GM19240 (cell line): ENCODE measurements around the gene TRAPPC12.
"Not testable (repeated sequence)": the region's sequence is repeated elsewhere in the genome, so short reads cannot be mapped to it uniquely, and the experiment has no call there.

ENCODE experiments used
- DNase-seq: peaks from one replicate; pipeline ENCODE4 v3.0.0; 2011; ENCODE audit warnings: low spot score; ENCODE audit not compliant: insufficient read length

Gene TRAPPC12

GRCh38 chr2:3430740-3431490, 51.4 kb downstream of the TRAPPC12 start:
- no peak for DNase-seq

- no peak for DNase-seq
These were observed 52.6 kb downstream of the TRAPPC12 start for GRCh38 chr2:3432067-3432466.

DNA sequence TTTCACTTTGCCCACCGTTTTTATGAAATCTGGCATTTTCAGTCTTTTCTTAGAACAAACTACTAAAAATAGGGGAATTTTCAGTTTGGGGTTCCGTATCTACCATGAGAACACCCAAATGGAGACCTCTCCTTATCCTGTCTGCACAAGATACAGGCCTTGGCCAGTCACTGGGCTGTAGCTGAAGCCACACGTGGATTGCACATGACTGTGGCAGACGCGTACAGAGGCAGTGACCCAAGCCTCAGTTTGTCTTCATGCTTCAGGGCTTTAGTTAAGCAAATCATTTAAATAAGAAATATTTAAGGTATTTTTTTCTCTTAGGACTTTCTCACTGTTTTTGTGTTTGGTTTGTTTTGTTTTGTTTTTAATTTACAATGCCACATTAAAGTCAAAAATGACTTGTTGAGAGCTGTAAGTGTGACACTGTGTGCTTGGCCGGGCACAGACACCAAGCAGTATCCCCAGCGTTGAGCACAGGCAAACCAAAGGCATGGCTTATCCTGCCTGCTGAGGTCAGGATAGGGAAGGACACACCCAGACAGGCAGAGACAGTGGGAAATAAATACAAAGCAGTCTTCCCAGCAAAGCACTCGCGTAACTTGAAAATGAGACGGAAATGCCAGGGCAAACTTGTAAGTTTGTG, 53.3 kb downstream of the TRAPPC12 start:
- no peak for DNase-seq

- DNase-seq: no peak
These were observed 53.8 kb downstream of the TRAPPC12 start for GRCh38 chr2:3433339-3433699.

GRCh38 chr2:3433776-3434400, 54.4 kb downstream of the TRAPPC12 start:
- no peak for DNase-seq

- DNase-seq: no peak
These were observed 55.2 kb downstream of the TRAPPC12 start for GRCh38 chr2:3434654-3435053.

- no peak for DNase-seq
These were observed 56.0 kb downstream of the TRAPPC12 start for GRCh38 chr2:3435445-3435844.

GRCh38 chr2:3440477-3440876, 61.0 kb downstream of the TRAPPC12 start:
- no peak for DNase-seq

- DNase-seq: no peak
These were observed 62.0 kb downstream of the TRAPPC12 start for GRCh38 chr2:3441465-3441864.

- no peak for DNase-seq
These were observed 62.7 kb downstream of the TRAPPC12 start for GRCh38 chr2:3442185-3442584.

DNA sequence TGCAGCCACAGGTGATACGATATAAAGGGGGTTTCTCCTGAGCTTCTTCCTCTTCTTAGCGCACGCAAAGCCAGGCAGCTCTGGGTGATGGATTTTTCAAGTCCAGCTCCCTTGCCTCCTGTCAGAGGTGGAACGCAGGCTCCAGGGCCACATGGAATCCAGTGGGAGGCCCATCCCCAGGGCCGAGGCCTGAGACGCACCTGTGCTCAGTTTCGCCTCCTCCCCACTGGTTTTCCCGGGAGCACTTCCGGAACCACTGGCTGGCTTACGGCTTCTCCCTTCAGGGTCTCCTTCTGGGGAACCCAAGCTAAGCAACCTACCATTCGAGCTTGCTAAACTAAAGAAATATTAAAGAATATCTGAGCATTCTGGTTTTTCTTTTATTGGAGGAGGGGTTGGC, 63.6 kb downstream of the TRAPPC12 start:
- no peak for DNase-seq

DNA sequence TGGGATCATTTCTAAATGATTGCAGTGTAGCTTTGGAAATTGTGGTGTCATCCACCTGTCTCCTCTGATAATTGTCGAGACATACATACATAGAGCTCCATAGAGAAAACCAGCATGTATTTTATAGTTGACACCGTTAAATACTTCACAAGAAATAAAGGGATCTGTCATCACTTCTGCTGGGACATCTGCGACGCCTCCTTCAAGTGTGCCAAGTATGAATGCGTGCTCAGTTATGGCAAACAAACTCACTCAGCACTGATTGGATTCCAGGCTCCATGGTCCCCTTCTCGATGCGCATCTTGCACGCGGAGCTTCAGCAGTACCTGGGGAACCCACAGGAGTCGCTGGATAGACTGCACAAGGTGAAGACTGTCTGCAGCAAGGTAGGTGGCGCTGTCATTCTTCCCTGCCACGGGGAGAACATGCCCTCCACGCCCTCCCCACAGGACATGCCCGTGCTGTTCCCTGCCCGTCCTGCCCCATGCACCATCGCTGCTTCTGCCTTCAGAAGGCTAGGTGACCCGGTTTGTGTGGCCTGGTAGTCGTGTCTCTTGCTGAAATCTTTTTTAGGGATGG, 64.1 kb downstream of the TRAPPC12 start:
- DNase-seq: no peak

- DNase-seq: no peak
These were observed 66.4 kb downstream of the TRAPPC12 start for GRCh38 chr2:3445891-3446290.

- no peak for DNase-seq
These were observed 66.9 kb downstream of the TRAPPC12 start for GRCh38 chr2:3446381-3446780.

DNA sequence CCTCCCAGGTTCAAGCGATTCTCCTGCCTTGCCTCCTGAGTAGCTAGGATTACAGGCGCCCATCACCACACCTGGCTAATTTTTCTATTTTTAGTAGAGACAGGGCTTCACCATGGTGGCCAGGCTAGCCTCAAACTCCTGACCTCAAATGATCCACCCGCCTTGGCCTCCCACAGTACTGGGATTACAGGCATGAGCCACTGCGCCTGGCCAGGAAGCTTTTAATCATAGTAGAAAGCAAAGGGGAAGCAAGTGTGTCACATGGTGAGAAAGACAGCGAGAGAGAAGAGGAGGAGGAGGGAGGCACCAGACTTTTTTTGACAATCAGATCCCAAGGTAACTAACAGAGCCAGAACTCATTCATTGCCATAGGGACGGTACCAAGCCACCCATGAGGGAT, 67.7 kb downstream of the TRAPPC12 start:
- not testable (repeated sequence) for DNase-seq

DNA sequence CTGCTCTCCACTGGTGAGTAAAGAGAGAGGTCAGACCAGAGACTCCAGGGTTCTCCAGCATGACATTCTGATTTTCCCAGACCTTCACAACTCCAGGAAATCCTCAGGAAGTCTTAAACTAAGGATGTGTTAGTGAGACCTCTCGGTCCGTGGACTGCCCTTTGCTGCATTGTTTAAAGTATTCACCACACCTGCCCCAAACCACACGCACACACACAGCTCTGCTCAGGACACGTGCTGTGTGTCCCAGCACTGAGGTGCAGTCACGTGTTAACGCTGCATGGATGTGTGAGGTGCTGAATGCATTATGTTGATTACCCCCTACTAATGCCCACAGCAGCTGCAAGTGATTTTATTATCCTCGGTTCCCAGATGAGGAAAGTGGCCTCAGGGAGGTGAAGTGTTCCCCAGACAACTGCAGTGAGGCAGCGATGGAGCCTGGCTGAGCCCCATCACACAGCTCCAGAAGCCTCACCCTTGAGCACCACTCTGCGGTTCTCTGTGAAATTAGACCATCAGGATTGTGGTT, 68.4 kb downstream of the TRAPPC12 start:
- no peak for DNase-seq

DNA sequence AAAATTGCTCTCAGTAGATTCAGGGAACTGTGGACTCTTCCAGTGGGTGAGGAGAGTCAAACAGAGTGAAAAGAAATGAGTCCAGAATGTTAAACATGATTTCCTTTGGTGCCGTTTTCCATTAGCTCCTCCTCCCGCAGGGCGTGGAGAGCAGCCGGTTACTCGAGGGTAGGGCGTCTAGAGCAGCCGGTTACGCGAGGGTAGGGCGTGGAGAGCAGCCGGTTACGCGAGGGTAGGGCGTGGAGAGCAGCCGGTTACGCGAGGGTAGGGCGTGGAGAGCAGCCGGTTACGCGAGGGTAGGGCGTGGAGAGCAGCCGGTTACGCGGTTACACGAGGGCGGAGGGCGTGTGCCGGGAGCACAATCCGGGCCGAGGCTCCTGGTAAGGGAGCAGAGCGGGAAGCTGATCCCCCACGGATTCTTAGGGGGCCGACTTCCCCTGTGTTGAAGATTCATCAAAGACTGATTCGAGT, 69.0 kb downstream of the TRAPPC12 start:
- DNase-seq: not testable (repeated sequence)

- no peak for DNase-seq
These were observed 69.6 kb downstream of the TRAPPC12 start for GRCh38 chr2:3449086-3449485.

- no peak for DNase-seq
These were observed 70.4 kb downstream of the TRAPPC12 start for GRCh38 chr2:3449936-3450335.

DNA sequence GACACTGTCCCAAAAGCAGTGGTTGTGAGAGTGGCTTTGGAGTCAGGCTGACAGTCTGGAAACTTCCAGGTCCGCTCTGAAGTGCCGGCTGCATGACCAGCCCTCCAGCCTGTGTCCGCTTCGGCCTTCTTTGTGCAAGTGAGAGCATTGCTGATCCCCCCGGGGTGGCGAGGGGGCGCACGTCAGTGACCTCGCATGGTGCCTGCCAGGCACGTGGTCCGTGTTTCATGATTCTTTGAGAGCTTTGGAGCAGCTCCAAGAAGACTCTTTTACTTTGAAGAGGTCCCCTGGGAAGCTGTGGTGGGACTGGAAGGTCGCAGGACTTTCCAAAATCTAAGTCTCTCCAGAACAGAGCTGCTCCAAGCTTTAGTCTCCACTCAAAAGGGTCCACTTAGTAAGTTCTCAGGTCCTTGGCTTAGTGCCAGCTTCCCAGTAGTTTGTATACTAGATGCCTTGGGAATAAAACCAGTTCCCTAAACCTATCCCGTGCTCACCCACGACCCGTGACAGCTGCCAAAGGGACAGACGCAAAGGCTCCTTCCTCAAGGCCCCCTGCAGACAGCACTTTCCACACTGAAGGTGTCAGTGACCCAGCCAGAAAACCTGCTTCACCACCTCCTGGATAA, 71.0 kb downstream of the TRAPPC12 start:
- no peak for DNase-seq

GRCh38 chr2:3451169-3451568, 71.7 kb downstream of the TRAPPC12 start:
- no peak for DNase-seq
